Measurements from ENCODE around the gene CREBL2. TPM values are rescaled to one million over a fixed set of nuclear protein-coding genes. Genes with fewer than 3 reads are reported as not detected.

CREBL2 gene
- total RNA-seq, 1 experiment from 2014 or later = 17.3 TPM

- no peaks in the 10 kb centered on the region for H3K9me3 Mint-ChIP-seq
- ChIA-PET CTCF (no interaction called here), POLR2A (no interaction called here)
- ATAC-seq (no peak), DNase-seq (ENCODE audit: low spot score) (no peak)
- H3K27ac Mint-ChIP-seq = no peak overlapping the region
- H3K36me3 Mint-ChIP-seq = no peaks in the 10 kb centered on the region
- TF ChIP-seq ARID4B (CRISPR knock-in tag; IDR thresholded peaks at IDR 0.05; ENCODE audit: borderline replicate concordance) (no peak), PRDM15 (CRISPR knock-in tag; IDR thresholded peaks at IDR 0.05) (no peak), EMX1 (CRISPR knock-in tag; IDR thresholded peaks at IDR 0.05) (no peak), HMGXB4 (CRISPR knock-in tag; IDR thresholded peaks at IDR 0.05) (no peak), SMAD4 (CRISPR knock-in tag; IDR thresholded peaks at IDR 0.05) (no peak), TCF7 (CRISPR knock-in tag; IDR thresholded peaks at IDR 0.05; ENCODE audit: low read depth) (no peak), SOX15 (CRISPR knock-in tag; IDR thresholded peaks at IDR 0.05) (no peak), ESRRA (CRISPR knock-in tag; IDR thresholded peaks at IDR 0.05; ENCODE audit: borderline replicate concordance) (no peak)
- H3K4me1 Mint-ChIP-seq = peaks cover 12% of the 10 kb centered on the region
- no peak overlapping the region for H3K4me3 Mint-ChIP-seq
- H3K27me3 Mint-ChIP-seq (ENCODE audit: low read depth) = no peaks in the 10 kb centered on the region
These were observed 29.3 kb upstream of the CREBL2 start for GRCh38 chr12:12582193-12582881.

- no peaks in the 10 kb centered on the region for H3K9me3 Mint-ChIP-seq
- ChIA-PET POLR2A (no interaction called here), CTCF (no interaction called here)
- DNase-seq (ENCODE audit: low spot score) (no peak), ATAC-seq (no peak)
- H3K27ac Mint-ChIP-seq = no peak overlapping the region
- peaks cover 12% of the 10 kb centered on the region for H3K4me1 Mint-ChIP-seq
- no peaks in the 10 kb centered on the region for H3K27me3 Mint-ChIP-seq (ENCODE audit: low read depth)
- no peak overlapping the region for H3K4me3 Mint-ChIP-seq
- H3K36me3 Mint-ChIP-seq = no peaks in the 10 kb centered on the region
- no peak for TF ChIP-seq NFYB (CRISPR knock-in tag; conservative IDR thresholded peaks at IDR 0.05; ENCODE audit: low read depth)
- no peak for TF ChIP-seq ZBTB43 (CRISPR knock-in tag; IDR thresholded peaks at IDR 0.05)
- no peak for TF ChIP-seq TCF7 (CRISPR knock-in tag; IDR thresholded peaks at IDR 0.05; ENCODE audit: low read depth)
- no peak for TF ChIP-seq JAZF1 (CRISPR knock-in tag; IDR thresholded peaks at IDR 0.05)
- TF ChIP-seq EMX1 (CRISPR knock-in tag; IDR thresholded peaks at IDR 0.05) = no peak
- no peak for TF ChIP-seq ARID4B (CRISPR knock-in tag; IDR thresholded peaks at IDR 0.05; ENCODE audit: borderline replicate concordance)
- TF ChIP-seq HMGXB4 (CRISPR knock-in tag; IDR thresholded peaks at IDR 0.05) = no peak
- TF ChIP-seq STAT6 (CRISPR knock-in tag; conservative IDR thresholded peaks at IDR 0.05; ENCODE audit: low read depth) = no peak
These were observed 28.8 kb upstream of the CREBL2 start for GRCh38 chr12:12582895-12583303.
